SK-N-SH (cell line): ENCODE measurements around the gene ISL2.
A peak's percentile ranks its signal among the peaks of the same experiment; 100 is the strongest.

ENCODE experiments used
- CHD2 ChIP-seq: fragments of 150-350 bp; IDR thresholded peaks from 2 replicates; pipeline ENCODE4 v1.6.1; 2018; ENCODE audit warnings: low read length; ENCODE audit not compliant: partially characterized antibody
- EZH2phosphoT487 ChIP-seq: fragments of 200-600 bp; sonication (generic); IDR thresholded peaks from 2 replicates; pipeline ENCODE4 v1.6.1; 2017; ENCODE audit warnings: low read depth, mixed run types, mild to moderate bottlenecking, antibody characterized with exemption, moderate library complexity, borderline replicate concordance
- POLR2AphosphoS5 ChIP-seq: IDR thresholded peaks from 2 replicates; pipeline ENCODE4 v1.6.1; 2012; ENCODE audit warnings: low read depth, low read length
- RXRA ChIP-seq: IDR thresholded peaks from 2 replicates; pipeline ENCODE4 v1.4.0; 2012; ENCODE audit warnings: low read depth, mild to moderate bottlenecking, borderline replicate concordance
- SIN3A ChIP-seq: IDR thresholded peaks from 2 replicates; pipeline ENCODE4 v1.6.1; 2012; ENCODE audit warnings: low read depth, mild to moderate bottlenecking, low read length, moderate library complexity, borderline replicate concordance
- TAF1 ChIP-seq: IDR thresholded peaks from 2 replicates; pipeline ENCODE4 v1.6.1; 2012; ENCODE audit warnings: low read depth, mild to moderate bottlenecking, low read length, moderate library complexity, borderline replicate concordance
- TF ChIP-seq, protein P1 (sequence below): fragments of 200-600 bp; sonication (generic); IDR thresholded peaks from 2 replicates; pipeline ENCODE4 v1.6.1; 2017; ENCODE audit warnings: antibody characterized with exemption, mild to moderate bottlenecking, moderate library complexity
- TF ChIP-seq, protein P2 (sequence below): fragments of 150-350 bp; IDR thresholded peaks from 2 replicates; pipeline ENCODE4 v1.6.1; 2016; ENCODE audit warnings: mild to moderate bottlenecking, low read depth, low read length
- TF ChIP-seq, protein P3 (sequence below): IDR thresholded peaks from 2 replicates; pipeline ENCODE4 v1.6.1; 2012; ENCODE audit warnings: mild to moderate bottlenecking, low read depth, low read length, moderate library complexity
- TF ChIP-seq, protein P4 (sequence below): IDR thresholded peaks from 2 replicates; pipeline ENCODE4 v1.4.0; 2012; ENCODE audit warnings: low read depth

DNA sequence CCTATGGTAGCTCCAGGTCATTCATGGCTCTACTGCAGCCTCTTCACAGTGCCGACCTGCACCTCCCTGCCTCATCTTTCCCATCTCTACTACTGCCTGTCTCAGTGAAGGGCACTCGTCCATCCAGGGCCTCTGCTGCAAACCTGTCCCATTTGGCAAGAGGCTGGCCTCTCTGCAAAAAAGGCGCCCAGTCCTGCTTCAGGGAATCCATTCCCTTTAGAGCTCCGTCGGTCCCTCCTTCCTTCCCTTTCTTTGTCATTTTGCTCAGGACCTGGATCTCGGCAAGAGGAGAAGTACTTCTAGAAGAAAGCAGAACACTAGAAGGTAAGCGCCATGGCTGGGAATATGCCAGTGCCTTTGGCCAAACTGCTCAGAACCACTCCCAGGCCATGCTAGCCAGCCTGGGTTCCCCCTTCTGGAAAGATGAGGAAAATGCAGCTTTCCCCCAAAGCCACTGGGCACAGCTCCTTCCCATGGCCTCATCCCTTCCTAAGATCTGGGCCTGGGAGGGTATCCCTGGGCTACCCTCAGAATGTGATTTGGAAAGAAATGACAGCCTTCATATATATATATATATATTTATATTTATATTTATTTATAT, 6.4 kb upstream of the ISL2 start:
- TF ChIP-seq, protein P1, sequence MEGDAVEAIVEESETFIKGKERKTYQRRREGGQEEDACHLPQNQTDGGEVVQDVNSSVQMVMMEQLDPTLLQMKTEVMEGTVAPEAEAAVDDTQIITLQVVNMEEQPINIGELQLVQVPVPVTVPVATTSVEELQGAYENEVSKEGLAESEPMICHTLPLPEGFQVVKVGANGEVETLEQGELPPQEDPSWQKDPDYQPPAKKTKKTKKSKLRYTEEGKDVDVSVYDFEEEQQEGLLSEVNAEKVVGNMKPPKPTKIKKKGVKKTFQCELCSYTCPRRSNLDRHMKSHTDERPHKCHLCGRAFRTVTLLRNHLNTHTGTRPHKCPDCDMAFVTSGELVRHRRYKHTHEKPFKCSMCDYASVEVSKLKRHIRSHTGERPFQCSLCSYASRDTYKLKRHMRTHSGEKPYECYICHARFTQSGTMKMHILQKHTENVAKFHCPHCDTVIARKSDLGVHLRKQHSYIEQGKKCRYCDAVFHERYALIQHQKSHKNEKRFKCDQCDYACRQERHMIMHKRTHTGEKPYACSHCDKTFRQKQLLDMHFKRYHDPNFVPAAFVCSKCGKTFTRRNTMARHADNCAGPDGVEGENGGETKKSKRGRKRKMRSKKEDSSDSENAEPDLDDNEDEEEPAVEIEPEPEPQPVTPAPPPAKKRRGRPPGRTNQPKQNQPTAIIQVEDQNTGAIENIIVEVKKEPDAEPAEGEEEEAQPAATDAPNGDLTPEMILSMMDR = peak; percentile 52
- TF ChIP-seq POLR2AphosphoS5 (no peak), RXRA (no peak), TAF1 (no peak), CHD2 (no peak), EZH2phosphoT487 (no peak), SIN3A (no peak)
- TF ChIP-seq, protein P2, sequence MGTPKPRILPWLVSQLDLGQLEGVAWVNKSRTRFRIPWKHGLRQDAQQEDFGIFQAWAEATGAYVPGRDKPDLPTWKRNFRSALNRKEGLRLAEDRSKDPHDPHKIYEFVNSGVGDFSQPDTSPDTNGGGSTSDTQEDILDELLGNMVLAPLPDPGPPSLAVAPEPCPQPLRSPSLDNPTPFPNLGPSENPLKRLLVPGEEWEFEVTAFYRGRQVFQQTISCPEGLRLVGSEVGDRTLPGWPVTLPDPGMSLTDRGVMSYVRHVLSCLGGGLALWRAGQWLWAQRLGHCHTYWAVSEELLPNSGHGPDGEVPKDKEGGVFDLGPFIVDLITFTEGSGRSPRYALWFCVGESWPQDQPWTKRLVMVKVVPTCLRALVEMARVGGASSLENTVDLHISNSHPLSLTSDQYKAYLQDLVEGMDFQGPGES = no peak
- TF ChIP-seq, protein P3, sequence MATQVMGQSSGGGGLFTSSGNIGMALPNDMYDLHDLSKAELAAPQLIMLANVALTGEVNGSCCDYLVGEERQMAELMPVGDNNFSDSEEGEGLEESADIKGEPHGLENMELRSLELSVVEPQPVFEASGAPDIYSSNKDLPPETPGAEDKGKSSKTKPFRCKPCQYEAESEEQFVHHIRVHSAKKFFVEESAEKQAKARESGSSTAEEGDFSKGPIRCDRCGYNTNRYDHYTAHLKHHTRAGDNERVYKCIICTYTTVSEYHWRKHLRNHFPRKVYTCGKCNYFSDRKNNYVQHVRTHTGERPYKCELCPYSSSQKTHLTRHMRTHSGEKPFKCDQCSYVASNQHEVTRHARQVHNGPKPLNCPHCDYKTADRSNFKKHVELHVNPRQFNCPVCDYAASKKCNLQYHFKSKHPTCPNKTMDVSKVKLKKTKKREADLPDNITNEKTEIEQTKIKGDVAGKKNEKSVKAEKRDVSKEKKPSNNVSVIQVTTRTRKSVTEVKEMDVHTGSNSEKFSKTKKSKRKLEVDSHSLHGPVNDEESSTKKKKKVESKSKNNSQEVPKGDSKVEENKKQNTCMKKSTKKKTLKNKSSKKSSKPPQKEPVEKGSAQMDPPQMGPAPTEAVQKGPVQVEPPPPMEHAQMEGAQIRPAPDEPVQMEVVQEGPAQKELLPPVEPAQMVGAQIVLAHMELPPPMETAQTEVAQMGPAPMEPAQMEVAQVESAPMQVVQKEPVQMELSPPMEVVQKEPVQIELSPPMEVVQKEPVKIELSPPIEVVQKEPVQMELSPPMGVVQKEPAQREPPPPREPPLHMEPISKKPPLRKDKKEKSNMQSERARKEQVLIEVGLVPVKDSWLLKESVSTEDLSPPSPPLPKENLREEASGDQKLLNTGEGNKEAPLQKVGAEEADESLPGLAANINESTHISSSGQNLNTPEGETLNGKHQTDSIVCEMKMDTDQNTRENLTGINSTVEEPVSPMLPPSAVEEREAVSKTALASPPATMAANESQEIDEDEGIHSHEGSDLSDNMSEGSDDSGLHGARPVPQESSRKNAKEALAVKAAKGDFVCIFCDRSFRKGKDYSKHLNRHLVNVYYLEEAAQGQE = no peak
- TF ChIP-seq, protein P4, sequence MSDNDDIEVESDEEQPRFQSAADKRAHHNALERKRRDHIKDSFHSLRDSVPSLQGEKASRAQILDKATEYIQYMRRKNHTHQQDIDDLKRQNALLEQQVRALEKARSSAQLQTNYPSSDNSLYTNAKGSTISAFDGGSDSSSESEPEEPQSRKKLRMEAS = no peak
